ENCODE data around the gene TEAD1. TPM values are rescaled to one million over a fixed set of nuclear protein-coding genes. Genes with fewer than 3 reads are reported as not detected.

TEAD1 gene
- total RNA-seq, 1 experiment from 2014 or later: 102 TPM

DNA sequence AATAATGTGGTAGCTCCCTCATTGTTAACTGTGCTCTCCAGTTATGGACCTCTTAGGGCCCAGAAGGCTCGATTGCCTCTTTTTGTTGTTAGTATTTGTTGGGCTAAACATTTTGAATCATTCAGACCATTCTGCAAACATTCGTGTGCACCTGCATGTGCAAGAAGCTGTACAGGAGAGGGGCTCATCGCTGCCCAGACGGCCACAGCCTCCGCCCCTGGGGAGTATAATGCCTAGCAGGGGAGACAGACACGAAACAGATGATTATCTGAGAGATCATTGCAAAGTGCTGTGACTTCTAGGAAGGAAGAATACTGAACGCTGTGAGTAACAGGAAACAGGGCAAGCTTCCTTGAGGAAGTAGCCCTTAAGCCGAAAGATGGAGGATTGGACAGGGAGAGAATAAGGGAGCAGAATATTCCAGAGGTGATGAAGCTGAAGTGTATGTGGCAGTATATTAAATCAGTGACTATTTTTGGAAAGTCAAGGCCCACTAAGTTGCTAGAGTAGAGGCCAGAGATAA, 211.6 kb downstream of the TEAD1 start:
- no peak for DNase-seq (ENCODE audit: low read depth, low spot score)

GRCh38 chr11:12886508-12886907, 212.3 kb downstream of the TEAD1 start:
- BruUV-seq (replicated peaks): no TSS peak

More for the DNA sequence above, 211.6 kb downstream of the TEAD1 start:
- H3K27me3 ChIP-seq (ENCODE audit: control insufficient read depth, insufficient read depth, low read length): no peaks in the 10 kb centered on the region
- H3K4me3 ChIP-seq (ENCODE audit: low read depth in 2 of 2, low read length in 2 of 2): no peak overlapping the region
- ATAC-seq: no peak
- intact Hi-C loops (cut with micrococcal nuclease; ENCODE audit: unreplicated experiment) (no loop called here), in situ Hi-C loops (cut with HindIII; ENCODE audit: low pct_unique_long_range_greater_than_20kb, low sequenced_read_pairs) (no loop called here)
- H3K27ac ChIP-seq (ENCODE audit: low read length): no peak overlapping the region
- CTCF ChIA-PET: no interaction called here
- H3K36me3 ChIP-seq (ENCODE audit: control insufficient read depth, insufficient read depth, low read length): peaks cover 6% of the 10 kb centered on the region
- POLR2A ChIA-PET: interaction anchor here (0.6 kb wide), 1 partner anchor 22 kb away, joined by 3 read pairs; no protein-coding TSS in a partner anchor
- no peak for TF ChIP-seq POLR2AphosphoS5 (IDR thresholded peaks at IDR 0.05; ENCODE audit: low read depth, low read length)
- TF ChIP-seq TCF7L2 (IDR thresholded peaks at IDR 0.05; ENCODE audit: low read depth, low read length): no peak
- no peak for TF ChIP-seq REST (IDR thresholded peaks at IDR 0.05; ENCODE audit: insufficient read depth in 1 of 2, low read depth in 2 of 2, low read length in 1 of 2)
- TF ChIP-seq CTCF (IDR thresholded peaks at IDR 0.05): no peak
- TF ChIP-seq SIN3A (IDR thresholded peaks at IDR 0.05; ENCODE audit: borderline replicate concordance, insufficient read depth, low read depth, low read length): no peak
- H3K9me3 ChIP-seq (ENCODE audit: control insufficient read depth, insufficient read depth, low read depth, low read length): no peaks in the 10 kb centered on the region
- BruUV-seq (replicated peaks): no TSS peak
- H3K4me1 ChIP-seq (ENCODE audit: control insufficient read depth, insufficient read depth, low read length): peaks cover 3% of the 10 kb centered on the region; the same call in 1 of the 2 replicates

More at GRCh38 chr11:12886508-12886907, 212.3 kb downstream of the TEAD1 start:
- Histone ChIP-seq H3K9me3 (ENCODE audit: control insufficient read depth, insufficient read depth, low read depth, low read length) (no peaks in the 10 kb centered on the region), H3K27me3 (ENCODE audit: control insufficient read depth, insufficient read depth, low read length) (no peaks in the 10 kb centered on the region), H3K4me3 (ENCODE audit: low read depth in 2 of 2, low read length in 2 of 2) (no peak overlapping the region), H3K36me3 (ENCODE audit: control insufficient read depth, insufficient read depth, low read length) (peaks cover 6% of the 10 kb centered on the region), H3K27ac (ENCODE audit: low read length) (no peak overlapping the region), H3K4me1 (ENCODE audit: control insufficient read depth, insufficient read depth, low read length) (peaks cover 3% of the 10 kb centered on the region; the same call in 1 of the 2 replicates)
- CTCF ChIA-PET: no interaction called here
- DNase-seq (ENCODE audit: low read depth, low spot score) (no peak), ATAC-seq (no peak)
- TF ChIP-seq SIN3A (IDR thresholded peaks at IDR 0.05; ENCODE audit: borderline replicate concordance, insufficient read depth, low read depth, low read length): no peak
- TF ChIP-seq POLR2AphosphoS5 (IDR thresholded peaks at IDR 0.05; ENCODE audit: low read depth, low read length): no peak
- intact Hi-C loops (cut with micrococcal nuclease; ENCODE audit: unreplicated experiment) (no loop called here), in situ Hi-C loops (cut with HindIII; ENCODE audit: low pct_unique_long_range_greater_than_20kb, low sequenced_read_pairs) (no loop called here)
- POLR2A ChIA-PET: no interaction called here
